AG04450 (cell line): ENCODE measurements around the gene DOC2B. TPM values are rescaled to one million over a fixed set of nuclear protein-coding genes. Genes with fewer than 3 reads are reported as not detected.
"Not testable (repeated sequence)": the region's sequence is repeated elsewhere in the genome, so short reads cannot be mapped to it uniquely, and the experiment has no call there.

Source experiments
- CTCF ChIA-PET: fragments of 300-600, 350-600 bp; formaldehyde crosslinking; extraction: SDS; loops from one replicate; lab custom pipeline; 2022; ENCODE audit warnings: antibody characterized with exemption, inconsistent platforms; lab: Charles Lee
- POLR2A ChIA-PET: fragments of 350-600 bp; formaldehyde crosslinking; extraction: SDS; loops from one replicate; lab custom pipeline; 2021; ENCODE audit warnings: antibody characterized with exemption, inconsistent platforms; lab: Yijun Ruan, JAX
- DNase-seq: peaks from one replicate; pipeline ENCODE4 v3.0.0-alpha.2; 2011; ENCODE audit warnings: low read depth, low spot score
- H3K27ac ChIP-seq: one replicate; pipeline ENCODE4 v1.5.1; 2012; ENCODE audit warnings: low read depth, low read length, control low read depth
- H3K27me3 ChIP-seq: one replicate; pipeline ENCODE4 v1.6.0; 2012; ENCODE audit warnings: low read length; ENCODE audit not compliant: control insufficient read depth, insufficient read depth
- H3K4me3 ChIP-seq: 2 replicates; pipeline ENCODE4 v1.5.1; 2011; ENCODE audit warnings: mild to moderate bottlenecking, low read depth, low read length, control low read depth
- H3K9me3 ChIP-seq: 2 replicates; pipeline ENCODE4 v1.5.1; 2012; ENCODE audit warnings: low read length; ENCODE audit not compliant: control insufficient read depth, insufficient read depth
- CTCF ChIP-seq: IDR thresholded peaks from 2 replicates; pipeline ENCODE4 v1.5.1; 2011; ENCODE audit warnings: low read depth, low read length, control low read depth, inconsistent platforms
- polyA plus RNA-seq: library from polyadenylated mRNA; depleted of rRNA; stranded (reverse); fragments of >200 nt; gene quantifications from 2 replicates; pipeline ENCODE4 v1.2.3, GENCODE V29; 2011

The DOC2B gene
- polyA plus RNA-seq, 1 experiment = not detected

GRCh38 chr17:172401-172800, 9.0 kb downstream of the DOC2B start:
- Histone ChIP-seq H3K27ac (no peak overlapping the region), H3K27me3 (peaks cover 12% of the 10 kb centered on the region), H3K4me3 (no peak overlapping the region), H3K9me3 (no peaks in the 10 kb centered on the region; the same call in 1 of the 2 replicates)
- ChIA-PET CTCF (interaction anchor here (1.4 kb wide), 1 partner anchor 528 kb away, joined by 5 read pairs; no protein-coding TSS in a partner anchor), POLR2A (no interaction called here)
- DNase-seq = no peak
- no peak for TF ChIP-seq CTCF

- peaks cover 8% of the 10 kb centered on the region for H3K27me3 ChIP-seq
Measured at GRCh38 chr17:171871-172270, 9.6 kb downstream of the DOC2B start.

GRCh38 chr17:170130-170670, 11.2 kb downstream of the DOC2B start:
- POLR2A ChIA-PET = no interaction called here
- no peak overlapping the region for H3K27ac ChIP-seq
- TF ChIP-seq CTCF = no peak
- H3K4me3 ChIP-seq = no peak overlapping the region
- peaks cover 4% of the 10 kb centered on the region; the same call in 1 of the 2 replicates for H3K9me3 ChIP-seq
- DNase-seq = no peak
- CTCF ChIA-PET = no interaction called here
- H3K27me3 ChIP-seq = peaks cover under 1% of the 10 kb centered on the region

More at GRCh38 chr17:171871-172270, 9.6 kb downstream of the DOC2B start:
- no peak for TF ChIP-seq CTCF
- ChIA-PET POLR2A (no interaction called here), CTCF (no interaction called here)
- DNase-seq = no peak
- H3K9me3 ChIP-seq = no peaks in the 10 kb centered on the region; the same call in 1 of the 2 replicates
- no peak overlapping the region for H3K27ac ChIP-seq
- no peak overlapping the region for H3K4me3 ChIP-seq

- H3K27me3 ChIP-seq, CTCF ChIA-PET, DNase-seq, H3K4me3 ChIP-seq, POLR2A ChIA-PET, H3K27ac ChIP-seq, H3K9me3 ChIP-seq: not testable (repeated sequence)
Measured at GRCh38 chr17:168614-169013, 12.8 kb downstream of the DOC2B start.

GRCh38 chr17:165939-166338, 15.5 kb downstream of the DOC2B start:
- DNase-seq = no peak
- no peak for TF ChIP-seq CTCF
- CTCF ChIA-PET = interaction anchor here (1.6 kb wide), 1 partner anchor 221 kb away, joined by 5 read pairs; no protein-coding TSS in a partner anchor
- Histone ChIP-seq H3K9me3 (peaks cover 4% of the 10 kb centered on the region; the same call in 1 of the 2 replicates), H3K27ac (no peak overlapping the region), H3K27me3 (peaks cover 5% of the 10 kb centered on the region), H3K4me3 (no peak overlapping the region)
- POLR2A ChIA-PET = no interaction called here
